Stromal cell of bone marrow (primary cell): ENCODE data around the gene TADA2B.
A peak's percentile ranks its signal among the peaks of the same experiment; 100 is the strongest.

Source experiments
- DNase-seq: peaks from one replicate; pipeline ENCODE4 v3.0.0-alpha.2; 2012; ENCODE audit warnings: low read depth

TADA2B gene

GRCh38 chr4:7043284-7044136 is at the start of gene TADA2B:
Gene TADA2B (plus strand): TSS chr4:7043372. CDS start chr4:7043580, 208 bp downstream.
- no peak for DNase-seq

- DNase-seq = no peak
Measured at GRCh38 chr4:6996481-6996880, 46.7 kb upstream of the TADA2B start.

GRCh38 chr4:6999172-7000086 is 43.7 kb upstream of the TADA2B start:
- no peak for DNase-seq

GRCh38 chr4:7000421-7001176 is 42.6 kb upstream of the TADA2B start:
- DNase-seq = no peak

- DNase-seq = no peak
Measured at GRCh38 chr4:7001271-7001670, 41.9 kb upstream of the TADA2B start.

GRCh38 chr4:7002336-7002735 is 40.8 kb upstream of the TADA2B start:
- DNase-seq = no peak

- no peak for DNase-seq
Measured at GRCh38 chr4:7003176-7003878, 39.8 kb upstream of the TADA2B start.

GRCh38 chr4:7003879-7004240 is 39.3 kb upstream of the TADA2B start:
- no peak for DNase-seq

- DNase-seq = peak; percentile 54
Measured at GRCh38 chr4:7004331-7004730, 38.8 kb upstream of the TADA2B start.

- no peak for DNase-seq
Measured at GRCh38 chr4:7005571-7005970, 37.6 kb upstream of the TADA2B start.

- no peak for DNase-seq
Measured at GRCh38 chr4:7006411-7006810, 36.8 kb upstream of the TADA2B start.

- no peak for DNase-seq
Measured at GRCh38 chr4:7007142-7007907, 35.8 kb upstream of the TADA2B start.

- DNase-seq = no peak
Measured at GRCh38 chr4:7007944-7008343, 35.2 kb upstream of the TADA2B start.

GRCh38 chr4:7009564-7009963 is 33.6 kb upstream of the TADA2B start:
- no peak for DNase-seq

- DNase-seq = no peak
Measured at GRCh38 chr4:7013175-7013574, 30.0 kb upstream of the TADA2B start.

- DNase-seq = no peak
Measured at GRCh38 chr4:7014815-7015214, 28.4 kb upstream of the TADA2B start.

- DNase-seq = no peak
Measured at GRCh38 chr4:7015383-7016035, 27.7 kb upstream of the TADA2B start.

- DNase-seq = no peak
Measured at GRCh38 chr4:7016086-7016485, 27.1 kb upstream of the TADA2B start.

GRCh38 chr4:7016512-7016911 is 26.7 kb upstream of the TADA2B start:
- no peak for DNase-seq

- DNase-seq = no peak
Measured at GRCh38 chr4:7017446-7018048, 25.6 kb upstream of the TADA2B start.
